AG09309 (cell line): Measurements from ENCODE around the gene SIKE1.
"Not testable (repeated sequence)": the region's sequence is repeated elsewhere in the genome, so short reads cannot be mapped to it uniquely, and the experiment has no call there.

Experiments
- DNase-seq: peaks from one replicate; pipeline ENCODE4 v3.0.0-alpha.2; 2010; ENCODE audit warnings: low read depth
- H3K4me3 ChIP-seq: 2 replicates; pipeline ENCODE4 v1.5.1; 2011; ENCODE audit warnings: mild to moderate bottlenecking, low read depth, low read length, moderate library complexity; ENCODE audit not compliant: control insufficient read depth
- CTCF ChIP-seq: IDR thresholded peaks from 2 replicates; pipeline ENCODE4 v1.5.1; 2011; ENCODE audit warnings: mild to moderate bottlenecking, low read depth, low read length, inconsistent platforms; ENCODE audit not compliant: insufficient read depth, control insufficient read depth; ENCODE audit errors: missing control alignments

SIKE1 gene

GRCh38 chr1:114794038-114794437 lies 13.6 kb upstream of the SIKE1 start:
- no peak overlapping the region for H3K4me3 ChIP-seq
- DNase-seq, result no peak
- no peak for TF ChIP-seq CTCF

- H3K4me3 ChIP-seq, result not testable (repeated sequence)
Measured at GRCh38 chr1:114790581-114790980, 10.1 kb upstream of the SIKE1 start.

DNA sequence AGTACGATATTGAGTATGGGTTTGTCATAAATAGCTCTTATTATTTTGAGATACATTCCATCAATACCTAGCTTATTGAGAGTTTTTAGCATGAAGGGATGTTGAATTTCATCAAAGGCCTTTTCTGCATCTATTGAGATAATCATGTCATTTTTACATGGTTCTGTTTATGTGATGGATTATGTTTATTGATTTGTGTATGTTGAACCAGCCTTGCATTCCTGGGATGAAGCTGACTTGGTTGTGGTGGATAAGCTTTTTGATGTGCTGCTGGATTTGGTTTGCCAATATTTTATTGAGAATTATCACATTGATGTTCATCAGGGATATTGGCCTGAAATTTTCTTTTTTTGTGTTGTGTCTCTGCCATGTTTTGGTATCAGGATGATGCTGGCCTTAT lies 6.0 kb upstream of the SIKE1 start:
- not testable (repeated sequence) for H3K4me3 ChIP-seq, DNase-seq

More at GRCh38 chr1:114790581-114790980, 10.1 kb upstream of the SIKE1 start:
- not testable (repeated sequence) for DNase-seq

DNA sequence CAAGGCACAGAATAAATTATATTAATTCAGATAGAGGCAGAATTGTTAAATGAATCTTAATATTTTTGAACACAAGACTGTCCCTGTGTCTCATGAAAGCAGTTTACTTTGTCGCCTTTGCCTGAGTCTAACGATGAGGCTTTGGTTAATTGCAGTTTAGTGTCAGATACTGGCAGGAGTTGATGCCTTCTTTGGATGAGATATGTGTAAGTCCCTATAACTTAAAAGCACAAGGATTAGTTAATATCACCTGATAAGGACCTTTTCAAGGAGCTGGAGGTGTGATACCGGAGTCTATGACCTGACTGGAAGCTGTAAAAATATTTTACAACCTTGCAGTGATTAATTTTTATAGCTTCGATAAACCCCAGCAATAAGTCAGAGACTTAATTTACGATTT lies 2.0 kb upstream of the SIKE1 start:
- H3K4me3 ChIP-seq, result no peak overlapping the region
- no peak for TF ChIP-seq CTCF
- no peak for DNase-seq

DNA sequence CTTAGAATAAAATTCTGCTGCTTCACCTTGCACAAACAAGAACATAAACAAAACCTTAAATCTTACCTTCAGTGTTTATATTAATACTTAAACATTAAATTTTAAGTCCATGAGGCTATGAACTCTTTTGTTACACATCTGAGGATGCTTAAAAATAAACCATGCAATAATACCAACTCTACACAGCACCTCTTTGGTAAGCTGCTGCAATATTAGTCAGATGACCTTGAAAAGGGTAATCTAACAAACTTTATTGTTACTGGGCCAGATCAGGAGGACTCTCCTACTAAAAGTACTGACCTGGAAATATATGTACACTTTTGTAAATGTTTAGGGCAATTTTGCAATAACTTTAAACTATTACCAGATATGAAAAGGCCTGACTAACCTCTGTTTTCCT lies 763 bp downstream of the SIKE1 start:
- peak overlapping the region; percentile 81 for H3K4me3 ChIP-seq
- no peak for DNase-seq
- TF ChIP-seq CTCF, result no peak

DNA sequence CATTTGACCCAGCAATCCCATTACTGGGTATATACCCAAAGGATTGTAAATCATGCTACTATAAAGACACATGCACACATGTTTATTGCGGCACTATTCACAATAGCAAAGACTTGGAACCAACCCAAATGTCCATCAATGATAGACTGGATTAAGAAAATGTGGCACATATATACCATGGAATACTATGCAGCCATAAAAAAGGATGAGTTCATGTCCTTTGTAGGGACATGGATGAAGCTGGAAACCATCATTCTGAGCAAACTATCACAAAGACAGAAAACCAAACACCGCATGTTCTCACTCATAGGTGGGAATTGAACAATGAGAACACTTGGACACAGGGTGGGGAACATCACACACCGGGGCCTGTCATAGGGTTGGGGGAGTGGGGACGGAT lies 3.8 kb downstream of the SIKE1 start:
- H3K4me3 ChIP-seq, DNase-seq: not testable (repeated sequence)

DNA sequence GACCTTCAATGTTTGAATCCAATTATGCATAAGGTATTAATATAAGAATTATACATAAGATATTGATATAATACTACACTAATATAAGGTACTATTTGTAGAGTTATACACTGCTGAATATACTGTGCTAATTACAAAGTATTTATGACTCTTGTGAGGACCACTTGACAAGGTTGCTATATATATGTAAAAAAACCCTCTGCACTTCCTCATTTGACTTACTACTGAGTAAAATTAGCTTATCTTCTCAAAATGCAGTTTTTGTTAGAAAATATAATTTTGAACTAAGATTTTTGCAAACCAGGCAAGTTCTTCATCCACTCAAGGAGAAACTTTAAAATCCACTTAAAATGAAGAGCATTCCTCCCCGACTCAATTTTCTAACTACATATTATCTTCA lies 8.5 kb downstream of the SIKE1 start:
- no peak for TF ChIP-seq CTCF

GRCh38 chr1:114770989-114771388 lies 9.5 kb downstream of the SIKE1 start:
- no peak for DNase-seq
- TF ChIP-seq CTCF, result no peak
- no peak overlapping the region for H3K4me3 ChIP-seq

More for the DNA sequence above, 8.5 kb downstream of the SIKE1 start:
- no peak for DNase-seq
- H3K4me3 ChIP-seq, result no peak overlapping the region
